ENCODE data around the gene SNX20.

Gene SNX20

DNA sequence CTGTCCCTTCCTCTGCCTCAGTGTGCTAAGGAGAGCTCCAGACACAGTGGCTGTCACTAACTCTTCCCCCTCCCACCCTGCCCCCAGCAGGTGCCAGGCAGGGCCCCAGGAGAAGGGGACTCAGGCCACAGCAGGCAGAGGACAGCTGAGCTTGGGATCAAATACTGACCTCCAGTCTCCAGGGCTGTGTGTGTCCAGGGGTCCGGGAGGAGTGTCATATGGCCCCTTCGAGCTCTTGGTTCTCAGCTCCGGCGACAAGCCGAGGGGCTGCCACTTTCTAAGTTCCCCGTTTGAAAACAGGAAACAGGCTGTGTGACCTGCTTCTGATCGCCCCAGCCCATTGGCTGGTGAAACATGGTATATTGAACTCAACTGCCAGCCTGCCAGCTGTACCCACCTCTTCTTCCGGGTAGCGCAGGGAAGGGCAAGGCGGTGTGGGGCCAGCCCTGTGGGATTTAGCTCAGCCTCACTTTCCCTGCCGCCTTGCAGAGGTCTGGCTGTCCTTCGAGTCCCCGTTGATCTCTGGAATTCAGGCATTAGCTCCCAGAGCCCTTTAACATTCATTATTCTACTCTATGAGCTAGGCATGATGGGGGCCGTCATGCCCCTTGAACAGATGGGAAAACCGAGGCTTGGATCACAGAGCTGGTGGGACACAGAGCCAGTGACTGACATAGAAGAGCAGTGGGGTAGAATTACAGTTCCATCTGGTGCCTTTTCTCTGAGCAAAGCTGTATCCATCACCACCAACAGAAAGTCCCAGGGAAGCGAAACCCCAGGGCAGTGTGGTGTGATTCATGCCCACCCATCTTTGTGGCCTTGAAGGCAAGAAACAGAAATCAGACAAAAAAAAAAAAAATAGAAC, at the start of gene SNX20:
SNX20 (minus strand) TSS at position 292 of the 865 bp plus-strand sequence. CDS start 3,786 bp downstream, outside the sequence.
- in situ Hi-C loops (cut with MboI; ENCODE audit: low sequenced_read_pairs): no loop called here

DNA sequence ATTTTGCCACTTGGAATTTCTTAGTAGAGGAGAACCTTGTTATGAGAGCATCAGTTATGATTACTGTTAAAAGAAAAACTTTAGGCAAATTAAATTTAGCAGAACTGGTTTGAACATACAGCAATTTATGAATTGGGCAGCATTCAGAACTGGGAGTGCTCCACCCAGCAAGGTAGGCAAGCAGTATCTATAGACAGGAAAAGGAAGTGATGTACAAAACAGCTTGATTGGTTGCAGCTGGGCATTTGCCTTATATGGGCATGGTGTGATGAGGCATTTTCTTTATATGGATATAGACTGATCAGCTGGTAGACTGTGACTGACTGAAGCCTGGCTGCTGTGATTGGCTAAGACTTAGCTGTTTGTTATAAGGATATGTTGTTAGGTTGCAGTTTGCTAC, 43.2 kb upstream of the SNX20 start:
- in situ Hi-C loops (cut with MboI; ENCODE audit: low sequenced_read_pairs): no loop called here

- in situ Hi-C loops (cut with MboI; ENCODE audit: low sequenced_read_pairs): no loop called here
These were observed 41.8 kb upstream of the SNX20 start for GRCh38 chr16:50722960-50723359.

DNA sequence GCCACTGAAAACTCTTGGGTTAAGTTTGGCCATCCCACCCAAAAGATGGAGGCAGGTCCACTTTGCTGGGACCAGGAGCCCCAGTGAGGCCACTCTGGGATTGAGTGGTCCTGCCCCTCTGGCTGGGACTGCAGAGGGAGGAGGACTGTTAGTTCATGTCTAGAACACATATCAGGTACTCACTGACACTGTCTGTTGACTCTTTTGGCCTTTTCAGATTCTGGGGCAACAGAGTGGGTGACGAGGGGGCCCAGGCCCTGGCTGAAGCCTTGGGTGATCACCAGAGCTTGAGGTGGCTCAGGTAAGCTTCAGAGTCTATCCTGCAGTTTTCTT, 41.3 kb upstream of the SNX20 start:
- in situ Hi-C loops (cut with MboI; ENCODE audit: low sequenced_read_pairs): no loop called here

DNA sequence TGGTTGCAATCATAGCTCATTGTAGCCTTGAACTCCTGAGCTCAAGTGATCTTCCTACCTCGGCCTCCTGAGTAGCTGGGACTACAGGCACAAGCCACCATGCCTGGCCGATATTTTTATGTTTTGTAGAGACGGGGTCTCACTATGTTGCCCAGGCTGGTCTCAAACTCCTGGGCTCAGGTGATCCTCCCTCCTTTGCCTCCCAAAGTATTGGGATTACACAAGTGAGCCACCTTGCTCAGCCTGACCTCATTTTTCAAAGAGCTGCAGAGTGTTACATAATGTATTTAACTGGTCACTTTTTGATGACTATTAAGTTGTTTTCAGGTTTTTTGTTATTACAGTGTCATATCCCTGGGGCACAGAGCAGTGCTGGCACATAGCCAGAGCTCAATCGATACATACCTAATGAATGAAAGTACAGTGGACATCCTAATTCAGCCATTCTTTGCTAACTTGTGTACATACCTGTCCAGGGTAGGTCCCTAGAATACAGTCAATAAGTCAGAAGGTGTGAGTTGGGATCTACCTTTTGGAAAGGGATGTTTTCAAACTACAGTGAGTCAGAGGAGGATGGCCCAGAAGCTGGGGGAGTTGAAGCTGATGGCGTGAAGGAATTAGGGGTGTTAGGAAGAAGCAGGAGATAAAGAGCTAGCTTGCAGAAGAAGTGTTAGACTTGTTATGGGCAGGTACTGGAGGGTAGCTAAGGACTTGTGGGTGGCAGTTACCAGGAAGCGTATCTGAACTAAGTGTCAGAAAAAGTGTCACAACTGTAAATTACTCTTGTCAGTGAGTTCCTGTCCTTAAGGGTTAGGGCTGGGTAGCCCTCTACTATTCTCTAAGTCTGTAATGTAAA, 40.7 kb upstream of the SNX20 start:
- in situ Hi-C loops (cut with MboI; ENCODE audit: low sequenced_read_pairs): no loop called here

GRCh38 chr16:50719401-50720337, 38.6 kb upstream of the SNX20 start:
- in situ Hi-C loops (cut with MboI; ENCODE audit: low sequenced_read_pairs): no loop called here

DNA sequence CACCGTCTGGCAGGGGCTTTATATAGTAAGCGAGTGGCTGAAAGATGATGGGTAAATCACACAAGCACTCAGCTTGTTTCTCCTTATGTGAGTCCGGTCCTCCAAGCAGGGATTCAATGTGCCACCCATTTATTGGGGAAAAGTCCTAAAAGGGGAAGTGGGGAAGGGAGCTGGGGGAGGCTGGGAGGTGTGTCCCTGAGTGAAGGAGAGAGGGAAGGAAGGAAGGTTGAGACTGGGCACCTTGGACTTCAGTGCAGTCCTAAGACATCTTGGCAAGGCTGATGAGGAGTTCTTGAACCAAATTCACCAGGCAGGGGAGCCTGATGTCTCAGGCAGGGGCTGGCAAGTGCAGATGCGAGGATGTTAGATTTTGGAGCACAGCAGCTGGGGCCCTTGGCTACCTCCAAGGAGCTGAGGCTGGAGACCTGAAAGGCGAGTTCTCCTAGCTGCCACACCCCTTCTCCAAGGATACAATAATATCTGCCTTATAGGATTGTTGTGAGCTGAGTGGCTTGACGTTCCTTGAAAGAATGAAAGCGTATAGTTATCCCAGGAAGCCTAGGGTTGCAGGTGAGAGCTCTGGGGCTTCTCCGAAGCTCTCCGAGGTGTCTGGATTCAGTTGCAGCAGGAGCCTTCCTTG, 37.8 kb upstream of the SNX20 start:
- in situ Hi-C loops (cut with MboI; ENCODE audit: low sequenced_read_pairs): no loop called here

DNA sequence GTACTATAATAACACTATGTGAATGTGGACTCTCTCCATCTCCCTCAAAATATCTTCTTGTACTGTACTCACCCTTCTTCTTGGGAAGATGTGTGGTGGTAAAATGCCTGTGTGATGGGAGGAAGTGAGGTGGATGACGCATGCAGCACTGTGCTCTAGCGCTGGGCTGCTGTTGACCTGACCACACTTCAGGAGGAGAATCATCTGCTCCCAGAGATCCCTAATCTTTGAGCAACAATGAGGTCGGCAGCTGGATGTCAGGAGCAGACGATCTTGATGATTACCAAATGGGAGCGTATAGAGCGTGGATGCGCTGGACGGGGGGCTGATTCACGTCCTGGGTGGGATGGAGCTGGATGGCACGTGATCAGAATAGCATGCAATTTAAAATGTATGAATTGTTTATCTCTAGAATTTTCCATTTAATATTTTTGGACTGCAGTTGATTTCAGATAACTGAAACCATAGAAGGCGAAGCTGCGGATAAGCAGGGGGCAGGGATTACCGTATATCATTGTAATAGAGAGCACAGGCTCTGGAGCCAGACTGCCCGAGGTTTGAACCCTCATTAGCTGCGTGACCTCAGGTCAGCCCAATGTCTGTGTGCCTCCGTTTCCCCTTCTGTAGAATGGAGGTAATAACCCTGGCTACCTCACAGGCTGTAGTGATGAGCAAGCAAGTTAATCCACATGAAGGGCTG, 37.1 kb upstream of the SNX20 start:
- in situ Hi-C loops (cut with MboI; ENCODE audit: low sequenced_read_pairs): no loop called here

DNA sequence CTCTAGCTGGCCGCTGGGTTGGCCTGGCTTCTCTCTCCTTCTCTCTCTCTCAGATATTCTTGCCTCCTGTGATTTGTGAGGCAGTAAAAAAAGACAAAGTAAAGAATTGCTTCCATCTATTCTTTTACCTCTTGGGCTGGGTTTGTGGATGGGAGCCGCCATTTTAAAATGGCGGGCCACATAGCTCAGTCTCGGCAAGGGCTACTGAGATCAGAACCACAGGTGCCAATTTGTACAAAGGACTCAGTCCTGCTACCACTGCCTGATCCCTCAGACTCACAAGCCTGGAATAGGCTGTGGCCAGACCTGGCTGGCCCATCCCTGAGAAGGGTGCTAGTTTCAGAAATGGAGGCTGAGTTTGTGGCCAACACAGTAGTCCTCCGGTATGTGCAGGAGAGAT, 36.4 kb upstream of the SNX20 start:
- in situ Hi-C loops (cut with MboI; ENCODE audit: low sequenced_read_pairs): no loop called here

- in situ Hi-C loops (cut with MboI; ENCODE audit: low sequenced_read_pairs): no loop called here
These were observed 36.0 kb upstream of the SNX20 start for GRCh38 chr16:50717091-50717490.

DNA sequence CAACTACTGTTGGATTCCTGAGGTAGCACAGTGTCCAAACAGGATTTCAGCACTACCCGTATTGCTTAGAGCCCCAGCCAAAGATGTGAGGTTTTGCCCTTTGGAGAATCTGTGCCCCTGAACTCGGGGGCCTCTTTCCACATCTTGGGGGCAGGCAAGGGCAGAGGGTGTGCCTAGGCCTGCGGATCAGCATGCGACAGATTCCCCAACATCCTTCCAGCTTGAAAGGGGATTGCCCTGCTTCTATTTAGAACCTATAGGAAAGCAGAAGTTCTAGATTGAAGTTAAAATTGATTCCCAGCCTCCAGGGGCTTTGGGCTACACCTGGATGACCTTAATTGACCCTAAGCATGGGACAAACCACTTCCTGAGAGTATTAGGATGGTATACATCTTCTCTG, 31.8 kb upstream of the SNX20 start:
- in situ Hi-C loops (cut with MboI; ENCODE audit: low sequenced_read_pairs): no loop called here

DNA sequence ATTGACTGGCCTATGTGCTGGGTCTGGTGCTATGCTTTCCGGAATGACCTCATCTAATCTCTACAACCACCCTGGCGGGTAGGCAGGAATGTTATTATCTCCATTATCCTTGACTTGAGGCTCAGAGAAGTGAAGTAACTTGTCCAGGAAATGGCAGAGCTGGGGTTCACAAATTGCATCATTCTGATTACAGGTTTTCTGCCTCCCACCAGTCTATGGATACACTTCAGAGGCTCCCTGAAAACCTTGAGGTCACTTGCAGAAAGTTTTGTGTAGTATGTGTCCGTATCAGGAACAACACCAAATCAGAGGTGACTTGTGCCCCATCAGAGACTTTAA, 31.4 kb upstream of the SNX20 start:
- in situ Hi-C loops (cut with MboI; ENCODE audit: low sequenced_read_pairs): no loop called here

DNA sequence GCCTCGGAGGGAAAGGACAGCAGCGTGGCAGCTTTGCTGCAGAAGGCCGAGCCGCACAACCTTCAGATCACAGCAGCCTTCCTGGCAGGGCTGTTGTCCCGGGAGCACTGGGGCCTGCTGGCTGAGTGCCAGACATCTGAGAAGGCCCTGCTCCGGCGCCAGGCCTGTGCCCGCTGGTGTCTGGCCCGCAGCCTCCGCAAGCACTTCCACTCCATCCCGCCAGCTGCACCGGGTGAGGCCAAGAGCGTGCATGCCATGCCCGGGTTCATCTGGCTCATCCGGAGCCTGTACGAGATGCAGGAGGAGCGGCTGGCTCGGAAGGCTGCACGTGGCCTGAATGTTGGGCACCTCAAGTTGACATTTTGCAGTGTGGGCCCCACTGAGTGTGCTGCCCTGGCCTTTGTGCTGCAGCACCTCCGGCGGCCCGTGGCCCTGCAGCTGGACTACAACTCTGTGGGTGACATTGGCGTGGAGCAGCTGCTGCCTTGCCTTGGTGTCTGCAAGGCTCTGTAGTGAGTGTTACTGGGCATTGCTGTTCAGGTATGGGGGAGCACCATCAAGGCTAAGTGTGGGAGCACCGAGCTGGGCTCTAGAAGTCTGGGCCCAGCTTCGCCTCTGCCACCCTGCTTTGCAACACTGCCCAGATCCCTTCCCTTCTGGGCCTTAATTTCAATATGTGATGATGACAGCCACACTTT, 30.9 kb upstream of the SNX20 start:
- in situ Hi-C loops (cut with MboI; ENCODE audit: low sequenced_read_pairs): no loop called here

GRCh38 chr16:50711040-50711439, 29.9 kb upstream of the SNX20 start:
- in situ Hi-C loops (cut with MboI; ENCODE audit: low sequenced_read_pairs): no loop called here

DNA sequence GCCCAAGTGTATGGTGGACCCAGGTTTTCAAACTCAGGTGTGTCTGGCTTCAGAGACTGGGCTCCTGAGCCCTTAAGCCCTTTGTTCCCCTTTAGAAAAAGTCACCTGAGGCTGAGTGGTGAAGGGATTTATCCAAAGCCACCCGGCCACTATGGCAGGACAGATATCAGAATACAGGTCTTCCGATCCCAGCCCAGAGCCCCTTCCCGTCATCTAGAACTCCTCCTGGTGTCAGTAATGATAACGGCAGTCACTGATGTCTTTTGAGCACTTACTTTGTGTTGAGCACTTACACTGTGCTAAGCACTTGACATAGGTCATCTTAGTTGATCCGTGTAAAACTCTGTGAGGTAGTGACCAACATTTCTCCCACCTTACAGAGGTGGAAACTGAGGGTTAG, 28.9 kb upstream of the SNX20 start:
- in situ Hi-C loops (cut with MboI; ENCODE audit: low sequenced_read_pairs): no loop called here

DNA sequence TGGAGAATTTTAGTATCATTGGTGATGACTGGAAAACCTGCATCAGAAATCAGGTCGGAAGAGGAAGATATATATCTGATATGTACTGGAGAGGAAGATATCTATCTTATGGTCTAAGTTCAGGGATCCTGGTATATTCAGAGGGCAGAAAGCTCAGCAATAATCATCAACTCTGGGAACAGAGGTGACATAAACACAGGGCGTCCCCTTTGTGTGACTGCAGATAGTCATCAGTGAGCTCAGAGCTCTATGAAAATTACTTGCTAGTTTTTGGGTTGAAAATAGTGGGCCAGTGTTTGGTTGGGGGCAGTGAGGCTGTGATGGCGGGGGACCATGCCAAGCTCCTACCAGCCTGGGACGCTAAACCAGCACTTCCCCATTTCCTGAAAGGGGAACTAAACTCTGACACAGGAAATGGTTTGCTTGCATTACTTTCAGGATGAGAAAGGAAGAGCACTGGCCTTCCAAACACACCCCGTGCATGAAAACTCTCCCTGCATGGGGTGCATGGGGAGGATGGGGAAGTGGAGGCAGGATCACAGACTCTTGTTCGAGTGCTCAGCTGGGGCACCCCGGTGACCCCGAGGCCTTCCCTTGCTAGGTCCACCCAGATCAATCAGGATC, 28.1 kb upstream of the SNX20 start:
- in situ Hi-C loops (cut with MboI; ENCODE audit: low sequenced_read_pairs): no loop called here

GRCh38 chr16:50708373-50709060, 27.4 kb upstream of the SNX20 start:
- in situ Hi-C loops (cut with MboI; ENCODE audit: low sequenced_read_pairs): no loop called here

GRCh38 chr16:50706250-50706649, 25.1 kb upstream of the SNX20 start:
- in situ Hi-C loops (cut with MboI; ENCODE audit: low sequenced_read_pairs): no loop called here

All from HL-60/S4 (cell line).